ENCODE results near the gene RNPEPL1.
"Not testable (repeated sequence)": the region's sequence is repeated elsewhere in the genome, so short reads cannot be mapped to it uniquely, and the experiment has no call there.

Gene RNPEPL1

GRCh38 chr2:240567872-240568677 lies at the start of gene RNPEPL1:
Gene RNPEPL1 (plus strand): TSS chr2:240568484. CDS start chr2:240568587, 103 bp downstream.
- no peak for DNase-seq (ENCODE audit: low read depth in 2 of 2)

GRCh38 chr2:240518981-240519380 lies 49.3 kb upstream of the RNPEPL1 start:
- DNase-seq (ENCODE audit: low read depth in 2 of 2): no peak

GRCh38 chr2:240519396-240520129 lies 48.7 kb upstream of the RNPEPL1 start:
- DNase-seq (ENCODE audit: low read depth in 2 of 2): no peak

GRCh38 chr2:240520130-240520973 lies 47.9 kb upstream of the RNPEPL1 start:
- DNase-seq (ENCODE audit: low read depth in 2 of 2): no peak

- DNase-seq (ENCODE audit: low read depth in 2 of 2): no peak
These were observed 47.3 kb upstream of the RNPEPL1 start for GRCh38 chr2:240520974-240521350.

- DNase-seq (ENCODE audit: low read depth in 2 of 2): not testable (repeated sequence)
These were observed 46.4 kb upstream of the RNPEPL1 start for GRCh38 chr2:240521885-240522284.

- DNase-seq (ENCODE audit: low read depth in 2 of 2): no peak
These were observed 45.9 kb upstream of the RNPEPL1 start for GRCh38 chr2:240522406-240522805.

GRCh38 chr2:240523451-240524281 lies 44.6 kb upstream of the RNPEPL1 start:
- no peak for DNase-seq (ENCODE audit: low read depth in 2 of 2)

GRCh38 chr2:240524963-240525718 lies 43.1 kb upstream of the RNPEPL1 start:
- no peak for DNase-seq (ENCODE audit: low read depth in 2 of 2)

- no peak for DNase-seq (ENCODE audit: low read depth in 2 of 2)
These were observed 42.5 kb upstream of the RNPEPL1 start for GRCh38 chr2:240525802-240526201.

GRCh38 chr2:240526521-240526920 lies 41.8 kb upstream of the RNPEPL1 start:
- DNase-seq (ENCODE audit: low read depth in 2 of 2): no peak

GRCh38 chr2:240527153-240527750 lies 41.0 kb upstream of the RNPEPL1 start:
- no peak for DNase-seq (ENCODE audit: low read depth in 2 of 2)

- no peak for DNase-seq (ENCODE audit: low read depth in 2 of 2)
These were observed 39.8 kb upstream of the RNPEPL1 start for GRCh38 chr2:240528406-240529040.

- DNase-seq (ENCODE audit: low read depth in 2 of 2): no peak
These were observed 38.8 kb upstream of the RNPEPL1 start for GRCh38 chr2:240529344-240529999.

GRCh38 chr2:240530181-240530580 lies 38.1 kb upstream of the RNPEPL1 start:
- no peak for DNase-seq (ENCODE audit: low read depth in 2 of 2)

GRCh38 chr2:240531038-240531437 lies 37.2 kb upstream of the RNPEPL1 start:
- no peak for DNase-seq (ENCODE audit: low read depth in 2 of 2)

- DNase-seq (ENCODE audit: low read depth in 2 of 2): no peak
These were observed 36.1 kb upstream of the RNPEPL1 start for GRCh38 chr2:240532031-240532775.

- DNase-seq (ENCODE audit: low read depth in 2 of 2): no peak
These were observed 30.1 kb upstream of the RNPEPL1 start for GRCh38 chr2:240538031-240538780.
